HG03575 (cell line): Measurements from ENCODE around the gene KCNN1.
"Not testable (repeated sequence)": the region's sequence is repeated elsewhere in the genome, so short reads cannot be mapped to it uniquely, and the experiment has no call there.

Experiments used
- ATAC-seq: cut with Tn5 transposase; IDR thresholded peaks from one replicate; pipeline ENCODE4 v1.9.1; 2021; ENCODE audit not compliant: unreplicated experiment, insufficient number of reproducible peaks, low FRiP score; ENCODE audit errors: extremely low read depth

KCNN1 gene

DNA sequence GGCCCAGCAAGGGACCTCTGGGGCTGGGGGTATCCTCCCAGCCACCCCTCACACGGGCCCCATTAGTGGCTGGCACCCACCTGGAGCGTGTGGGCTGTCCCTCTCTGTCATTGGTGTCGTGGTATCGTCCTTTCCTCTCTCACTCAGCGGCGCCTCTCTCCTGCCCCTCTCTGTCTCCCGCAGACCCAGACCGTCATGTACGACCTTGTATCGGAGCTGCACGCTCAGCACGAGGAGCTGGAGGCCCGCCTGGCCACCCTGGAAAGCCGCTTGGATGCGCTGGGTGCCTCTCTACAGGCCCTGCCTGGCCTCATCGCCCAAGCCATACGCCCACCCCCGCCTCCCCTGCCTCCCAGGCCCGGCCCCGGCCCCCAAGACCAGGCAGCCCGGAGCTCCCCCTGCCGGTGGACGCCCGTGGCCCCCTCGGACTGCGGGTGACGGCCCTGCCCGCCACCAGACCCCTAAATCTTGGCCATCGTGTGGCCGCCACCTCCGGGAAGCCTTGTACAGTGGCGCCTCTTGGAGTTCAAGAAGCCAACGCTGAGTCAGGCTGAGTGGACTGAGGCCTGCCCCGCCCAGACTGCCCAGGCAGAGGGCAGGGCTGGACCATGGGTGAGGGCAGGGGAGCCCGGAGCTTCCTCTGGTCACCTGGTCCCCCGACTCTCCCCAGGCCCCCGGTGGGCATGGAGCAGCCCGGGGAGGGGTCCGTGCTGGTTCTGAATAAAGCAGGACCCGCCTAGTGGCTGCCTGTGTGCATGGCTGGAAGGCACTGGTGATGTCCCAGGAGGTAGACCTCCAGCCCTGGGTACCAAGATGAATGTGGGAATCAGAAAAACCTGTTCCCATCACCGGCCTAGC, 31.3 kb downstream of the KCNN1 start:
- ATAC-seq = no peak

DNA sequence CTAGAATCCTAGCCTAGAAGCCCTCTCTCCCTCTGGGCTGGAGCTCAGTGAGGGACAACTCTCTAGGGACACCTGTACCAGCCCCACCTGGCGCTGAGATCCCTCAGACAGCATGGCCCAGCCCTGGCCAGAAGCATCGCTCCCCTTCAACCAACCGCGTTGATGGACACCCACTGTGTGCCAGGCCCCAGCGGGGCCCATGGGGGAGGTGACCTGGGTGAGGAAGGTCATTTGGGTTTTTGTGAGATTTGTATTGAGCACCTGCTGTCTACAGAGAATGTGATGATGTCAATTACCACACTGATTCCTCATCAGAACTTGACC, 31.9 kb downstream of the KCNN1 start:
- ATAC-seq = no peak

DNA sequence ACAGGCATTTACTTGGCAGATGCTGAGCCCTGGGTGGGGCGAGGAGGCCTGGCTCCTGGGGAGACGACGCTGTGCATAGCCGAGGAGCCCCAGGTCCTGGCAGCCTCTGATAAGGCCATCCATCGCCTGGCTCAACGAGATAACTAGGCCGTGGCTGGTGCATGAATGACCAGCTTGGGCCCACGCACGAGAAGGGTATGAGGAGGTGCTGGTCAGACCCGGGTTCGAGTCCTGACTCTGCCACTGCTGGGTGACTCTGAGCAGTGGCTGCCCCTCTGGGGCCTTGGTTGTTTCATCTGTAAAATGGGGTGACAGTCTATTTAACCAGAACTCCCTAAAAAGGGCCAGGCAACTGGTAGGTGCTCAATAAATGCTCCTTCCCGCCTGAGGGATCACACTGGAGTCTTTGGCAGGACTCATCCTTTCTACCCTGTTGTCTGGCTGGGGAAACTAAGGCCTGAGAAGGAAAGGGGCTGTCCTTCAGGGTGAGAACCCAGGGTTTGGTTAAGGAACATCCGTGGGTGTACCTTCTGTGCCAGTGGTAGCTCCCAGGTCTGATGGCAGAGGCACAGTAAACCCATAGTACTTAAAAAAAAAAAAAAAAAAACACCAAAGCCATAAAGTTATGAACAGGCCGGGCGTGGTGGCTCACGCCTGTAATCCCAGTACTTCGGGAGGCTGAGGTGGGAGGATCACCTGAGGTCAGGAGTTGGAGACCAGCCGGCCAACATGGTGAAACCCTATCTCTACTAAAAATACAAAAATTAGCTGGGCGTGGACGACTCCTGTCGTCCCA, 33.0 kb downstream of the KCNN1 start:
- no peak for ATAC-seq

DNA sequence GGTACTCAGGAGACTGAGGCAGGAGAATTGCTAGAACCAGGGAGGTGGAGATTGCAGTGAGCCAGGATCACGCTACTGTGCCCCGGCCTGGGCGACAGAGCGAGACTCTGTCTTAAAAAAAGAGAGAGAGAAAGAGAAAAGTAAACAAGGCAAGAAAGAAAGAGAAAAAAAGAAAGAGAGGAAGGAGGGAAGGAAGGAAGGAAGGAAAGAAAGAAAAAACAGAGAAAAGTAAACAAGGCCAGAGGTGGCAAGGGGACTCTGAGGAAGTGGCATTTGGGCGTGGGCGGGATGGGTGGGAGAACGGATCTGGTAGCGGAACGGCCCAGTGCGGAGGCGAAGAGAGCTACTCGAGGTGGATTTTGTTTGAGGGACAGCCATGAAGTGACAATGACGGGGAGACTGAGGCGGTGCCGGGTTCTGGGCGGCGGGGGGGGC, 33.6 kb downstream of the KCNN1 start:
- ATAC-seq = no peak

DNA sequence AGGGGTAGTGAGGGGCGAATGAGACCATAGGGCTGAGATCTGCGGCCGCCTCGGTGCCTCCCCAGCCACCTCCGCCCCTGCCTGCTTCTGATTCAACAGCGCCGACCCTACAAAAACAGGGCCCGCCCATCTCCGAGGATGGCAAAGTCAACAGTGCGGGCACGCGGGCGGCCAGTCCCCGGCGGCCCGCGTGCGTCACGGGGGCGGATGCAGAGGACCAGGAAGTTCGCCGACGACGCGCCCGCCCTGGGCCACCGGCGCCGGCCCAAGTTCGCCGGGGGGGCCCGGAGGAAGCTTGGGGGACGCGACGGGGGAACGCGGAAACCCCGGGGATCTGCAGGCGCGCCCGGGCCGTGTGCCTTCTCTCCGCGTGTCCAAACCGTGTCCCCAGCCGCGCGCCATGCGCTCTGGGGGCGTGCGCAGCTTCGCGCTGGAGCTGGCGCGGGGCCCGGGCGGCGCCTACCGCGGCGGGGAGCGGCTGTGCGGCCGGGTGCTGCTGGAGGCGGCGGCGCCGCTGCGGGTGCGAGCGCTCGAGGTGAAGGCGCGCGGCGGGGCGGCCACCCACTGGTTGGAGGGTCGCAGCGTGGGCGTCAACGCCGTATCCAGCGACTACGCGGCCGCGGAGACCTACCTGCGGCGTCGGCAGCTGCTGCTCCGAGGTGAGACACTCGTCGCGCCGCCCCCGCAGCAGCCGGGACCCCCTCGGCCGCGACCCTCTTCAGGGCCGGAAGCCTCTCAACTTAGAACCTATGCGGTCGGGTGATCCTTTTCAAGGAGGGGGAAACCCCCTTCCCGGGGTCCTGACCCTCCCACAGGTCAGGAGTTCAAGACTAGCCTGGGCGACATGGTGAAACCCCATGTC, 34.2 kb downstream of the KCNN1 start:
- ATAC-seq = no peak

DNA sequence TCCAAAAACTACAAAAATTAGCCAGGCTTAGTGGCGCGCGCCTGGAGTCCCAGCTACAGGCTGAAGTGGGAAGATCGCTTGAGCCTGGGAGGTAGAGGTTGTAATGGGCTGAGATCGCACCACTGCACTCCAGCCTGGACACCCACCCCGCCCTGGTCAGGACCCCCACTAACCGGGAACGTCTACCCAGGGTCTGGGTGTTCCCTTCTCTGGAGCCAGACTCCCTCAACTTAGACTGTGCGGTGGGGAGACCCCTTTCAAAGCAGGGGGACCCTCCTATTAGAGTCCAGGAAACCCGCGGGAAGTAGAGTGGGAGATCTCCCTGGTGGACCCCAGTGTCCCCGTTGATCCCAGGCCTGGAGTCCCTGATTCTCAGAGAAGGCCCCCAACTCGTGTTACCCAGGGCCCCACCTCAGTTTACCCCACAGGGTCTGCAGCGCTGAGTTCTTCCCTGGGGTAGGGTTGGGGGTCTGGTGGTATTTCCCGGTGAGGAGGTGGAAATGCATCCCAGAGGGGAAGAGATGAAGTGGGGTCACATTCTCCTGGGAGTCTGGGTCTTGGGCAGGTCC, 35.0 kb downstream of the KCNN1 start:
- ATAC-seq = no peak

DNA sequence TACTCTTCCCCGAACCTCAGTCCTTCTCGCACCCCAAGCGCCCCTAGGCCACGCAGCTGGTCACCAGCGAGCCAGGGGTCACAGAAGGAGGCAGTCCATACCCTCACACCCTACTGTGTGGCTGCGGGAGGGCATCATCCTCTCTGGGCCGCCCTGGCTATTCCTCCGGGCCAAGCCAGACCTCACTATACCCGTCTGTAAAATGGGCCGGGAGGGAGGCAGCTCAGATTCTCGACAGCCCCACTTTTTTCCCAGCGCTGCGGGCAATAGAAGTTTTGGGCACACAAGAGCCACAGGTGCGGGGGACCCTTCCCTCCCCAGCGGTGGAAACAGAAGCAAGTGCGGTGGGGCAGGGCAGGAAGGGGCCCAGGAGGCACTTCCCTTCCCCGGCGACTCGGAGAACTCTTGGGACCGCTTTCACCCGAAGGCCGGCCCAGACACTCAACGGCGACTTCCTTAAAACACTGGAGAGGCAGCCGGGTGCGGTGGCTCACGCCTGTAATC, 35.5 kb downstream of the KCNN1 start:
- no peak for ATAC-seq

DNA sequence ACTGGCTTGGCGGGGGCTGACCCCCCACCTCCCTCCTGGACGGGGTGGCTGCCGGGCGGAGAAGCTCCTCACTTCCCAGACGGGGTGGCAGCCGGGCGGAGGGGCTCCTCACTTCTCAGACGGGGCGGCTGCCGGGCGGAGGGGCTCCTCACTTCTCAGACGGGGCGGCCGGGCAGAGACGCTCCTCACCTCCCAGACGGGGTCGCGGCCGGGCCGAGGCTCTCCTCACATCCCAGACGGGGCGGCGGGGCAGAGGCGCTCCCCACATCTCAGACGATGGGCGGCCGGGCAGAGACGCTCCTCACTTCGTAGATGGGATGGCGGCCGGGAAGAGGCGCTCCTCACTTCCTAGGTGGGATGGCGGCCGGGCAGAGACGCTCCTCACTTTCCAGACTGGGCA, 38.8 kb downstream of the KCNN1 start:
- not testable (repeated sequence) for ATAC-seq

DNA sequence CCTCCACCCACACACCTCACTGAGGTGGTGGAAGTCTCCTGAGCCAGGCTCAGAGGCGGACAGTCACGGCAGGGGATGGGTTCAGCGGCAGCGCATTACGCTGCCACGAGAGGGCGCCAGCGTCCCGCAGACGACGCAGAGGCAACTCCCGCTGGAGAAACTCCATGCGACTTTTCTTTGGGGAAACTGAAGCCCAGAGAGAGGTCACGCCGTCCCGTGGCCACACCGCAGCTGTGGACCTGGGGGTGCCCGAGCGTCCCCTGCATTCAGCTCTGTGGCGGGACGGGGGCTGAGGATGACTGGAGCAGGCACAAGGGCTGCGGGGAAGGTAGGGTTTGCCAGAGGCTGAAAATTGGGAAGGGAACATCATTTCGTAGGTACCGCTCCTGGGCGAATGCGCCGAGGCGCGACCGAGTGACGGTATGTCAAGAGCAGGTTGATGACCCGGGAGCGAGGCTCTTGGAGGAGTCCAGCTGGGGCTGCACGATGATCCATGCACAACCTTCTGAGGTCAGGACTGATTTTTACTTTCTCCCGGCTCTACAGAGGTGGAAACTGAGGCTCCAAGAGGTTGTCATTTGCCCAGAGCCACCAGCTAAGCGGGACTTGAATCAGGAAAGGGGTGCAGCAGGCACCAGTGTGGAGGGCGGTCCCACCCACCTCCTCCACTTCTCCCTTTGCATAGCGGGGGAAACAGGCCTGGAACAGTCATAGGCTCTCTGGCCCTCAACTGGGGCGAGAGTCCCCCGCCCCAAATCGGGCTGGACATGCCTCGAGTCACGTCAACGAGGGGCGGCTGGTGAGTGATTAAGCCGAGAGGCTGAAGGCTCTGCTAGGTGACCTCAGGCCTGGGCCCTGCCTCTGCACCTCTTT, 40.4 kb downstream of the KCNN1 start:
- no peak for ATAC-seq

DNA sequence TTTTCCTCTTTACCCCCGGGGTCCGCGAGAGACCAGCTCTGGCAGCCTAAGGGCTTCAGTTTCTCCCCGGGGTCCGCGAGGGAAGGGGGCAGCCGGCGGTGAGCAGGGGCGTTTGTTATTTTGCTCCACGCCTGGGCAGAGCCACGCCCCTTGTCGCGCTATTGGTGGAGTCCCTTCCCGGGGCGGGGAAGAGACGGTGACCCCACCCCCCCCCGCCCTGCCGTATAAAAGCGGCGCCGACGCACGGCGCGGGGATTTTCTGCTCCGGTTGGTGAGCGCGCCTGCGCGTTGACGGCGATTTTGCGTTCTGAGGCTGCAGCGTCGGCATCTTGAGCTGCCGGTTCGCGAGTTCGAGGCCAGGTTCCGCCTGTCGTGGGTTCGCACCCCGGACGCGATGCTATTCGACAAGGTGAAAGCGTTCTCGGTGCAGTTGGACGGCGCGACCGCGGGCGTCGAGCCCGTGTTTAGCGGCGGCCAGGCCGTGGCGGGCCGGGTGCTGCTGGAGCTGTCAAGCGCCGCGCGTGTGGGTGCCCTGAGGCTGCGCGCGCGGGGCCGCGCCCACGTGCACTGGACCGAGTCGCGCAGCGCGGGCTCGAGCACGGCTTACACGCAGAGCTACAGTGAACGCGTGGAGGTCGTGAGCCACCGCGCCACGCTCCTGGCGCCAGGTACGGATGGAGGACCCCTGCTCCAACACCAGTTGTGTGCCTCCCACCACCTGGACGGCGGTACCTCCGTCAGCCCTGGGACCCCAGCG, 41.2 kb downstream of the KCNN1 start, which contains the start of gene ARRDC2:
TSS of gene ARRDC2 (plus strand) at position 254 of the 757 bp plus-strand sequence. CDS start at position 395, 141 bp downstream.
- ATAC-seq = no peak

- ATAC-seq = no peak
These were observed 41.9 kb downstream of the KCNN1 start for GRCh38 chr19:18008814-18009213.

DNA sequence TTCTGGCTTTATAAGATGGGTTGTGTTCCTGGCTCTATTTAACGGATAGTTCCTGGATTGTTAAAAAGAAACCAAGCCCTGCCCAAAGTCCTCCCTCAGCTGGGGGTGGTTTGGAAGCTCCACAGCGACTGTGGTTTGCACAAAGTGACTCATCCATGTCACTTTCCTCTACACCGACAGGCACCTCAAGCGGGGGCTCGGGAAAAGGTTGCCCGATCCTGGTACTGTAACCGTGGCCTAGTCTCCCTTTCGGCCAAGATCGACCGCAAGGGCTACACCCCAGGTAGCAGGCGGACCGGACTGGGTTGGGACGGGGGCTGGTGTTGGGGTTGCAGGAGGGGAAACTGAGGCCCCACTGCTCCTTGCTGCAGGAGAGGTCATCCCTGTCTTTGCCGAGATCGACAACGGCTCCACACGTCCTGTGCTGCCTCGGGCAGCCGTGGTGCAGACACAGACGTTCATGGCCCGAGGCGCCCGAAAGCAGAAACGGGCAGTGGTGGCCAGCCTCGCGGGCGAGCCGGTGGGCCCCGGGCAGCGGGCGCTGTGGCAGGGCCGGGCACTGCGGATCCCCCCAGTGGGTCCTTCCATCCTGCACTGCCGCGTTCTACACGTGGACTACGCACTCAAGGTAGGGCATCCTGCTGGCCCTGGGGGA, 42.6 kb downstream of the KCNN1 start:
- ATAC-seq = no peak

DNA sequence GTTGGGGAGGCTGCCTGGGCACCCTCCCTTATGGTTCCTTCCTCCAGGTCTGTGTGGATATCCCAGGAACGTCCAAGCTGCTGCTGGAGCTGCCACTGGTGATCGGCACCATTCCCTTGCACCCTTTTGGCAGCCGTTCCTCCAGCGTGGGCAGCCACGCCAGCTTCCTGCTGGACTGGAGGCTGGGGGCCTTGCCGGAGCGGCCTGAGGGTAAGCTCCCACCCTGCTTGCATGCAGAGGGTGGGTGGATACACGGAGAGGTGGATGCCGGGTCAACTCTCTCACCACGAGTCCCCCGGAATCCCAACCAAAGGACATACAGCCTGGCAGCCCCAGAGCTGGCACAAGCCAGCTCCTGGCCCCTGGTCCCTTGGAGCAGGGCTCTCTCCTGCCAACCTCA, 43.2 kb downstream of the KCNN1 start:
- no peak for ATAC-seq

GRCh38 chr19:18013210-18014111, 46.6 kb downstream of the KCNN1 start:
- ATAC-seq = no peak

- no peak for ATAC-seq
These were observed 47.3 kb downstream of the KCNN1 start for GRCh38 chr19:18014197-18014596.
